Glutamatergic neuron (in vitro differentiated cells): ENCODE measurements around the gene KDM5A. TPM values are rescaled to one million over a fixed set of nuclear protein-coding genes. Genes with fewer than 3 reads are reported as not detected.

ENCODE experiments used
- DNase-seq: peaks from one replicate; pipeline ENCODE4 v3.0.0; 2022
- H3K27ac Mint-ChIP-seq: one replicate; pipeline ENCODE4 v1.8.0; 2020; ENCODE audit warnings: mild to moderate bottlenecking, mixed read lengths, inconsistent platforms; ENCODE audit not compliant: unreplicated experiment
- H3K27me3 Mint-ChIP-seq: one replicate; pipeline ENCODE4 v1.8.0; 2020; ENCODE audit warnings: mild to moderate bottlenecking, moderate library complexity, mixed read lengths, inconsistent platforms; ENCODE audit not compliant: unreplicated experiment
- H3K36me3 Mint-ChIP-seq: one replicate; pipeline ENCODE4 v1.8.0; 2020; ENCODE audit warnings: mild to moderate bottlenecking, mixed read lengths, inconsistent platforms; ENCODE audit not compliant: unreplicated experiment
- H3K4me1 Mint-ChIP-seq: one replicate; pipeline ENCODE4 v1.8.0; 2020; ENCODE audit warnings: mild to moderate bottlenecking, low read depth, mixed read lengths, inconsistent platforms; ENCODE audit not compliant: unreplicated experiment
- H3K4me3 Mint-ChIP-seq: one replicate; pipeline ENCODE4 v1.8.0; 2020; ENCODE audit warnings: mild to moderate bottlenecking, mixed read lengths, inconsistent platforms; ENCODE audit not compliant: unreplicated experiment
- H3K9me3 Mint-ChIP-seq: one replicate; pipeline ENCODE4 v1.8.0; 2020; ENCODE audit warnings: mild to moderate bottlenecking, moderate library complexity, mixed read lengths, inconsistent platforms; ENCODE audit not compliant: unreplicated experiment
- total RNA-seq: library from RNA; stranded (reverse); fragmentation: NEBNext Ultra II Directional; extraction: Animal tissue kit (Norgen Biotek cat#: 25700); gene quantifications from one replicate; pipeline ENCODE4 v1.2.1, GENCODE V29; 2021; ENCODE audit not compliant: unreplicated experiment
- TF ChIP-seq, protein P1 (sequence below): fragments of 200-600 bp; sonication (generic); IDR thresholded peaks from one replicate; pipeline ENCODE4 v1.5.0; 2021; ENCODE audit not compliant: partially characterized antibody, unreplicated experiment

KDM5A gene
- total RNA-seq, 1 donor from 2014 or later, result 86.4 TPM

DNA sequence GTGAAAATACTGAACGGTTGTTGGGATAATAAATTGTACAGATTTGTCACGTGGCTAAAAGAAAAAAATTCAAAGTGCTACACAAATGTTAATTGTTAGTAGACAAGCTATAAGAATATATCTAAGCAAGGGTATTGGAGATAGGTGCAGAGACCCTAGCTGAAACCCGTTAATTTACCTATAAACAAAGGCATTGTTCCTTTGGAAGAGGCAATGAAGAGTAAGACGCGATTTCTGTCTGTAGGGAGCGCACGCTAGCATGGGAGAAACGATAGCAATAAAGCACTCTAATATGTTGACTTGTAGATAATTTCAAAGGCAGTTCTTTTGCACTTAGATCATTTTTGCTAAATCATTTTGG is 12.9 kb upstream of the KDM5A start:
- peaks cover 2% of the 10 kb centered on the region for H3K9me3 Mint-ChIP-seq
- H3K27ac Mint-ChIP-seq, result no peak overlapping the region
- peaks cover 2% of the 10 kb centered on the region for H3K27me3 Mint-ChIP-seq
- H3K4me3 Mint-ChIP-seq, result no peak overlapping the region
- DNase-seq, result no peak
- TF ChIP-seq, protein P1, sequence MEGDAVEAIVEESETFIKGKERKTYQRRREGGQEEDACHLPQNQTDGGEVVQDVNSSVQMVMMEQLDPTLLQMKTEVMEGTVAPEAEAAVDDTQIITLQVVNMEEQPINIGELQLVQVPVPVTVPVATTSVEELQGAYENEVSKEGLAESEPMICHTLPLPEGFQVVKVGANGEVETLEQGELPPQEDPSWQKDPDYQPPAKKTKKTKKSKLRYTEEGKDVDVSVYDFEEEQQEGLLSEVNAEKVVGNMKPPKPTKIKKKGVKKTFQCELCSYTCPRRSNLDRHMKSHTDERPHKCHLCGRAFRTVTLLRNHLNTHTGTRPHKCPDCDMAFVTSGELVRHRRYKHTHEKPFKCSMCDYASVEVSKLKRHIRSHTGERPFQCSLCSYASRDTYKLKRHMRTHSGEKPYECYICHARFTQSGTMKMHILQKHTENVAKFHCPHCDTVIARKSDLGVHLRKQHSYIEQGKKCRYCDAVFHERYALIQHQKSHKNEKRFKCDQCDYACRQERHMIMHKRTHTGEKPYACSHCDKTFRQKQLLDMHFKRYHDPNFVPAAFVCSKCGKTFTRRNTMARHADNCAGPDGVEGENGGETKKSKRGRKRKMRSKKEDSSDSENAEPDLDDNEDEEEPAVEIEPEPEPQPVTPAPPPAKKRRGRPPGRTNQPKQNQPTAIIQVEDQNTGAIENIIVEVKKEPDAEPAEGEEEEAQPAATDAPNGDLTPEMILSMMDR, result no peak
- H3K4me1 Mint-ChIP-seq, result no peaks in the 10 kb centered on the region
- no peaks in the 10 kb centered on the region for H3K36me3 Mint-ChIP-seq

DNA sequence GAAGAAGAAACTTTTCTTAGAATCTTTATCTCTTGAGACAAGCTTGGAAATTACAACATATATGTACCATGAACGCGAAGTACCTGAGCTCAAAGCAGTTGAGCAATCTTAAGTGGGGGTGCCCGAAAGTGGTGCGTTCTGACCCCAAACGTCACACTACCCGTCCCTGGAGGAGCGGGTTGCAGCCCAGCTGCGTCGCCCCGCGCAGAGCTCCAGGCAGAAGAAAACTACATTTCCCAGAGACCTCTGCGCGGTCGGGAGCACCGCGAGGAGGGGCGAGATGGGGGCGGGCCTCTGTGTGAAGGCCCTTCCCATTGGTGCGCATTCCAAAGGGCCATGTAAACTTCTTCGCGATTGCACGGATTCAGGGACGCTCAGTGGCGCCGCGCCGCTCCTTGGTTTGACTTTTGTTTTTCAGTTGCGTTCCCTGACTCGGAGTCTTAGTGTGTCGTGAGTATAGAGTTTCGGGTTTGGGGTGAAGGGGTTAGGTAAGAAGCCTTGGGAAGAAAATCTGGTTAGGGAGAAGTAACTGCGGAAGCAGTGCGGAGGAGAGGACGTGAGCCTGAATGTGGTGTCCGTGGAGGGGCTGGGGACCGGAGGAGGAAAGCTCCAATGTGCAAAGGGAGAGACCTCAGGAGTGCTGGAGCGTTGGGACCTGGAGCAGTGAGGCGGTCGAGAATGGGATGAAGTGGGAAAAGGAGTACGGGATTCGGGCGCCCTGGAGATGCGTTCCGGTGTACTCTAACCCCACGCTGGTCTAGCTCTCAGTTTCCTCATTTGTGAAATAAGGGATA is 12.3 kb upstream of the KDM5A start, which contains the start of gene CCDC77:
Gene CCDC77, plus strand, starts transcription at position 410 of the 794 bp plus-strand sequence. CDS start 7,740 bp downstream, outside the sequence.
- Mint-ChIP-seq H3K27me3 (peaks cover 2% of the 10 kb centered on the region), H3K27ac (no peak within 1 kb of the TSS), H3K4me1 (no peaks in the 10 kb centered on the region), H3K4me3 (no peak within 1 kb of the TSS), H3K9me3 (peaks cover 2% of the 10 kb centered on the region), H3K36me3 (no peaks in the 10 kb centered on the region)
- peak; percentile 89 for DNase-seq
- TF ChIP-seq, protein P1, result no peak

DNA sequence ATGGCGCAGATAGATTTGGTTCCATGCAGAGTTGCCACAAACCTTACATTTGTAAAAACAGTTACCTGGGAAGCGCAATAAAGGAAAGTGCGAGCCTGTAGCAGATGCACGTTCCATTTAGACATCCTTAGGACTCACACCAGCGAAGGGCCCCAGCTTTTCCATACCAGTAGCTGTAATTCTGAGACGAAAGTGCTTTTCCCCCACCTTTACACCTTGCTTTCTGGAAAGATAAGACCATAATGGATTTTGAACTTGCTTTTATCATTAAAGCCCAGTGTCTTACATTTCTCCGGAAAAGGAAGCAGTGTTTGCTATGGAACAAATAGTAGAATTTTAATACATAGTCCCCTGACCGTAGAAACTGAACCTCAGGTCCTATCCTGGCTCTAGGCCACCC is 11.7 kb upstream of the KDM5A start:
- no peak for DNase-seq
- TF ChIP-seq, protein P1, result no peak
- Mint-ChIP-seq H3K4me3 (no peak overlapping the region), H3K27ac (no peak overlapping the region), H3K9me3 (no peaks in the 10 kb centered on the region), H3K36me3 (no peaks in the 10 kb centered on the region), H3K27me3 (peaks cover 2% of the 10 kb centered on the region), H3K4me1 (no peaks in the 10 kb centered on the region)

DNA sequence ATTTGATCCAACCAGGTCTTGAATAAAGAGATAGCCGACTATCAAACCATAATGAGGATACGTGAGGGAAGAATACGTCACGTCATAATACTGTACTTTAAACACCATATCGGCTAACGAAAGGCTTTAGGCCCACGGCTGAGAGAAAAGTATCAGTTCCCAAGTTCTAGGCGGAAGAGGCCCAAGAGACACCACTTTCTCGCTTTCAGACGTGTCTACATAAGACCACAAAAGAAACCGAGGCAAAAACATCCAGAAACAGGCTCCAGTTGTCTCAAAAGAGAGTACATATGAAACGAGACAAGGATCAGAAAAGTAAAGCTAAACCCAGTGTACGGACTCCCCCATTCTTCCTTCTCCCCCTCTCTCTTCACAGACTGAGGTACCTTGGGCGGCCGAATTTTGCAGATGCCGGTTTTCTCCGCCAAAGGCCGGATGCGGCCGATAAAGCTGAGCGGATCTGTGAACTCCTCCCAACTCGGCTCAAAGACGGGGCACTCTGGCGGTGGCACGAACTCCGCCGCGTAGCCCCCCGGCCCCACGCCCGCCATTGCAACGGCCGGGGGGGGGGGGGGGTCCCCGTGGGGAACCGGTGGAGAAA is 479 bp downstream of the KDM5A start:
- Mint-ChIP-seq H3K36me3 (no peaks in the 10 kb centered on the region), H3K27ac (peak overlapping the region; percentile 94), H3K27me3 (peaks cover 10% of the 10 kb centered on the region), H3K9me3 (peaks cover 9% of the 10 kb centered on the region), H3K4me1 (peaks cover 12% of the 10 kb centered on the region), H3K4me3 (peak overlapping the region; percentile 95)
- peak; percentile 33 for DNase-seq
- TF ChIP-seq, protein P1, result no peak

DNA sequence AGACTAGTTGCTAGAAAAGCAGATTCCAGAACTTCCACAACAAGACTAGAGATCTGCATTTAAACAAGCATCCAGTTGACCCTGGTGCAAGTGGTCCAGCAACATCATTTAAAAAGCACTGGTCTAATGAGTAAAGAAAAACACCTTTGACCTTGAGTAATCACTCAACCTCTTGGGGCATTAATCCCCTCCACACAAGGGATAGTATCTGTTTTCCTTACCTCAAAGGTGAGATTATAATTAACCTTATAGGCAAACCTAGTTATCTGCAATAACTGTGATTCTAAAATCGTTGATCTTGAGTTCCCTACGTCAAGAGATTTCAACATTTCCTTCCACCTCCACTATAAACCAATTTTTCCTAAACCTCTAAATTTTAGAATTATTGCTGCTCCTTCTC is 1.1 kb downstream of the KDM5A start:
- Mint-ChIP-seq H3K36me3 (no peaks in the 10 kb centered on the region), H3K9me3 (peaks cover 9% of the 10 kb centered on the region)
- TF ChIP-seq, protein P1, result no peak

More for the DNA sequence above, 1.1 kb downstream of the KDM5A start:
- peak overlapping the region; percentile 94 for H3K27ac Mint-ChIP-seq
- no peak for DNase-seq
- peaks cover 10% of the 10 kb centered on the region for H3K27me3 Mint-ChIP-seq
- H3K4me1 Mint-ChIP-seq, result peaks cover 12% of the 10 kb centered on the region
- H3K4me3 Mint-ChIP-seq, result peak overlapping the region; percentile 95
